RWPE1 (cell line): ENCODE measurements around the gene NXT1.

Experiments used
- CTCF ChIA-PET: fragments of 350-600 bp; sonication (Branson Sonifier 250); formaldehyde crosslinking; extraction: SDS; loops from one replicate; lab custom pipeline; 2021; lab: Yijun Ruan, JAX
- POLR2A ChIA-PET: fragments of 400-600 bp; formaldehyde crosslinking; extraction: SDS; loops from one replicate; lab custom pipeline; 2020; ENCODE audit warnings: antibody characterized with exemption; ENCODE audit not compliant: low non-redundant PET; lab: Yijun Ruan, JAX
- DNase-seq: peaks from one replicate; pipeline ENCODE4 v3.0.0; 2012; ENCODE audit warnings: low spot score
- H3K27ac ChIP-seq: fragments of 450-650 bp; 2 replicates; pipeline ENCODE4 v1.5.1; 2017
- TF ChIP-seq, protein P1 (sequence below): fragments of 450-650 bp; conservative IDR thresholded peaks from 2 replicates; pipeline ENCODE4 v1.5.1; 2017; ENCODE audit warnings: low read depth, mild to moderate bottlenecking

The NXT1 gene

DNA sequence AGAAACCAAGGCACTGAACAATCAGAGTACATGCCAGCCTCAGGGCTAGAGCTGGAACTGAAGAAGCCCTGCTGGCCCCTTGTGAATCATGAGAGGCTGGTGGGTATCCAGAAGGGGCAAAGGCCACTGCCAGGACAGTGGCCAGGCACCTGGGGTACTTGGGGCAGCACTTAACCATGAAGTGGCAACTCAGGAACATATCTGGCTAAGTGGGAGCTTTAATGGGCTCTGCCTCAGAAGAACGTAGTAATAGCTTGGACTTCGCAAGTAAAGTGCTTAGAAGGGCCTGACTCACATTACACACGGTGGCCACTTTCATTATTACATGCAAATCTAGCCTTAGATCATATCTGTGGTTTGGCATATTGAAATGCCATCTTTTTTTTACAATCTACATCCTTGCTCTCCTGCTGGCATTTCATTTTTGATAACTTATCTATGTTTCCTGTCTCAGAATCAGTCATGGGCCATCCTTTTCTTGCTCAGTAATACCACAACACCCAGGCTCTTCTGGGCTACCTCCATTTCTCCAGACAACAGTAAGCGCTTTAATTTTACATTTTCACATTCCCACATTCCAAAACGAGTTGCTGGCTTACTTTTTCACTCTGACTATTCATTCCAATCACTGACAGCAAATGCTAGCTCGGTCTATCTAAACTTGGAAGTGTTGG is 49.1 kb downstream of the NXT1 start:
- no peak overlapping the region for H3K27ac ChIP-seq
- ChIA-PET POLR2A (interaction anchor here (0.6 kb wide), 1 partner anchor 22 kb away, joined by 3 read pairs; no protein-coding TSS in a partner anchor), CTCF (interaction anchor here (0.5 kb wide), 1 partner anchor 706 kb away, joined by 3 read pairs; no protein-coding TSS in a partner anchor)
- TF ChIP-seq, protein P1, sequence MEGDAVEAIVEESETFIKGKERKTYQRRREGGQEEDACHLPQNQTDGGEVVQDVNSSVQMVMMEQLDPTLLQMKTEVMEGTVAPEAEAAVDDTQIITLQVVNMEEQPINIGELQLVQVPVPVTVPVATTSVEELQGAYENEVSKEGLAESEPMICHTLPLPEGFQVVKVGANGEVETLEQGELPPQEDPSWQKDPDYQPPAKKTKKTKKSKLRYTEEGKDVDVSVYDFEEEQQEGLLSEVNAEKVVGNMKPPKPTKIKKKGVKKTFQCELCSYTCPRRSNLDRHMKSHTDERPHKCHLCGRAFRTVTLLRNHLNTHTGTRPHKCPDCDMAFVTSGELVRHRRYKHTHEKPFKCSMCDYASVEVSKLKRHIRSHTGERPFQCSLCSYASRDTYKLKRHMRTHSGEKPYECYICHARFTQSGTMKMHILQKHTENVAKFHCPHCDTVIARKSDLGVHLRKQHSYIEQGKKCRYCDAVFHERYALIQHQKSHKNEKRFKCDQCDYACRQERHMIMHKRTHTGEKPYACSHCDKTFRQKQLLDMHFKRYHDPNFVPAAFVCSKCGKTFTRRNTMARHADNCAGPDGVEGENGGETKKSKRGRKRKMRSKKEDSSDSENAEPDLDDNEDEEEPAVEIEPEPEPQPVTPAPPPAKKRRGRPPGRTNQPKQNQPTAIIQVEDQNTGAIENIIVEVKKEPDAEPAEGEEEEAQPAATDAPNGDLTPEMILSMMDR, result no peak
- DNase-seq, result no peak

DNA sequence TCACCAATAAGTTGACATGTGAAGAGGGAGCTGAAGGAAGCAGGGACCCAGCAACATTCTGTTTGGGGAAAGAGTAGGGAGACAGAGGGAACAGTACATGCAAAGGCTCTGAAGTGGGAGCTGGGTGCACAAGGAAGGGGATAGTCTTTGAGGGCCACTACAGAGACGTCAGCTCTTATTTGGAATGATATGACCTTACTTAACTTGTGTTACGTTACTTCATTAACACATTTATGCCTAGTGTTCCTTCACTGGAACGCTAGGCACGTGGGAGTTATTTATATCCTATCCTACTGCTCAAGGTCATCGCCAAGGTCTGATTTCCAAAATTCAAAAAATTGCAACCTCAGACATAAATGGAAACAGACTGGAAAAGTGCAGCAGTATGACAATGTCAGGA is 50.5 kb downstream of the NXT1 start:
- no peak overlapping the region for H3K27ac ChIP-seq
- TF ChIP-seq, protein P1, result no peak
- CTCF ChIA-PET, result no interaction called here
- no peak for DNase-seq
- POLR2A ChIA-PET, result no interaction called here

DNA sequence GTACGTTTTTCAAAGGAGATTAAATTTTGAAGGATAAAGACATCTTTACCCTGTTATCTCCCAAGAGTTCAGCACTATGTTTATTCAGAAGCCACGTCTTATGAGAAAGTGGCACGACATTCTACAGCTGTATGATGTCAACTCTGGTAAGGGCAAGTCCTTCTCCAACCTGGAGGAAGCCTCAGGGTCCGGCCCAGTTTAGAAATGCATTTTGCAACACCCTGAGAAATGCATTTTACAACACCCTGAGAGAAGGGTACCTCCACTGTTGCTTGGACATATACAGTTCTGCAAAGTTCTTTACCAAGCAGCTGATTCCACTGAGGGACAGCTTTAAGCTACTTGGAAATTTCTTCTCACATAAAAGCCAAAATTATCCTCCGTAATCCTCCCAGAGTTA is 53.2 kb downstream of the NXT1 start:
- ChIA-PET POLR2A (no interaction called here), CTCF (interaction anchor here (0.7 kb wide), 1 partner anchor 13 kb away, joined by 3 read pairs; no protein-coding TSS in a partner anchor)
- no peak overlapping the region for H3K27ac ChIP-seq
- no peak for DNase-seq
- TF ChIP-seq, protein P1, result no peak

DNA sequence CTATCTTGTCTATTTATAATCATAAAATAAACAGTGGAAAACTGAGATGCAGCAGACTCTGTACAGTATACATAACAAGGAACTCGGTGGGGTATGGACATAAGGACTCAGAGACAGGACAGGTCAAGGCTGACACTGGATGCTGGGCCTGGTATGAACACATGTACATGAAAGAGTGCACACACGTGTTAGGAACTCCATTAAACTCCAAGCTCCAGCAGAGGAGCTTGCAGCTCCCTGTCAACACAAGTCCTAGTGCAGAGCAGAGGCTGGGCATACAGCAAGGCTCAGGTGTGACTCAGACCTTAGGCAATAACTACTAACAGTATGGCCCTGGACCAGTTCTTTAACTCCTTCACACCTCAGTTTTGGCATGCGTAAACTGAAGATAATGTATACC is 53.6 kb downstream of the NXT1 start:
- CTCF ChIA-PET, result interaction anchor here (0.7 kb wide), 1 partner anchor 14 kb away, joined by 3 read pairs; no protein-coding TSS in a partner anchor
- DNase-seq, result peak; percentile 58
- TF ChIP-seq, protein P1, result no peak
- POLR2A ChIA-PET, result interaction anchor here (0.5 kb wide), 1 partner anchor 47 kb away, joined by 3 read pairs; no protein-coding TSS in a partner anchor
- no peak overlapping the region for H3K27ac ChIP-seq
